Smooth muscle cell (in vitro differentiated cells): ENCODE data around the gene PPIF. TPM values are rescaled to one million over a fixed set of nuclear protein-coding genes. Genes with fewer than 3 reads are reported as not detected.
A peak's percentile ranks its signal among the peaks of the same experiment; 100 is the strongest.

Experiments
- DNase-seq: peaks from one replicate; lab custom pipeline; 2025; ENCODE audit not compliant: unreplicated experiment; lab: John Stamatoyannopoulos, UW
- H2AFZ ChIP-seq: fragments of 200-600 bp; sonication (generic); 2 replicates; pipeline ENCODE4 v1.6.0; 2016; ENCODE audit warnings: antibody characterized with exemption, low read depth, mild to moderate bottlenecking
- H3F3A ChIP-seq: fragments of 200-600 bp; sonication (generic); 2 replicates; pipeline ENCODE4 v1.6.0; 2017; ENCODE audit warnings: antibody characterized with exemption, low read depth
- H3K27ac ChIP-seq: fragments of 200-600 bp; sonication (generic); 2 replicates; pipeline ENCODE4 v1.5.1; 2016; ENCODE audit warnings: low read depth, mild to moderate bottlenecking
- H3K27me3 ChIP-seq: fragments of 200-600 bp; sonication (generic); 2 replicates; pipeline ENCODE4 v1.6.1; 2016; ENCODE audit warnings: low read depth, mild to moderate bottlenecking
- H3K36me3 ChIP-seq: fragments of 200-600 bp; sonication (generic); 2 replicates; pipeline ENCODE4 v1.5.1; 2016; ENCODE audit warnings: low read depth
- H3K4me1 ChIP-seq: fragments of 200-600 bp; sonication (generic); 2 replicates; pipeline ENCODE4 v1.5.1; 2016; ENCODE audit warnings: low read depth
- H3K4me2 ChIP-seq: fragments of 200-600 bp; sonication (generic); 2 replicates; pipeline ENCODE4 v1.6.0; 2016; ENCODE audit warnings: mild to moderate bottlenecking
- H3K4me3 ChIP-seq: fragments of 200-600 bp; sonication (generic); 2 replicates; pipeline ENCODE4 v1.5.1; 2016; ENCODE audit warnings: mild to moderate bottlenecking
- H3K79me2 ChIP-seq: fragments of 200-600 bp; sonication (generic); 2 replicates; pipeline ENCODE4 v1.6.0; 2016; ENCODE audit warnings: low read depth, mild to moderate bottlenecking
- H3K9ac ChIP-seq: fragments of 200-600 bp; sonication (generic); 2 replicates; pipeline ENCODE4 v1.6.0; 2016; ENCODE audit warnings: low read depth
- H3K9me3 ChIP-seq: fragments of 200-600 bp; sonication (generic); replicated peaks from 2 replicates; pipeline ENCODE4 v1.5.1; 2016; ENCODE audit warnings: low read depth
- H4K20me1 ChIP-seq: fragments of 200-600 bp; sonication (generic); 2 replicates; pipeline ENCODE4 v1.6.0; 2016; ENCODE audit warnings: low read depth
- WGBS: methylation state at CpG from one replicate; pipeline ENCODE4 v1.1.7; 2016; ENCODE audit warnings: low lambda C conversion rate; 5-methylcytosine and 5-hydroxymethylcytosine counted together
- polyA plus RNA-seq: library from polyadenylated mRNA; unstranded; fragments of >200 nt; fragmentation: Nextera tagmentation; extraction: Ambion mirVana; gene quantifications from 2 replicates; pipeline ENCODE4 v1.2.1, GENCODE V29; 2016
- total RNA-seq: library from RNA; depleted of rRNA; stranded (reverse); fragments of >200 nt; gene quantifications from 2 replicates; pipeline ENCODE4 v1.2.3, GENCODE V29; 2014
- TF ChIP-seq, protein P1 (sequence below): fragments of 200-600 bp; sonication (generic); IDR thresholded peaks from 2 replicates; pipeline ENCODE4 v1.5.1; 2017; ENCODE audit warnings: borderline replicate concordance, mild to moderate bottlenecking, antibody characterized with exemption; ENCODE audit not compliant: insufficient read depth, poor library complexity, severe bottlenecking

The PPIF gene
- total and polyA plus RNA-seq, 2 experiments from 2014 or later = 24.3 to 29.7 TPM

DNA sequence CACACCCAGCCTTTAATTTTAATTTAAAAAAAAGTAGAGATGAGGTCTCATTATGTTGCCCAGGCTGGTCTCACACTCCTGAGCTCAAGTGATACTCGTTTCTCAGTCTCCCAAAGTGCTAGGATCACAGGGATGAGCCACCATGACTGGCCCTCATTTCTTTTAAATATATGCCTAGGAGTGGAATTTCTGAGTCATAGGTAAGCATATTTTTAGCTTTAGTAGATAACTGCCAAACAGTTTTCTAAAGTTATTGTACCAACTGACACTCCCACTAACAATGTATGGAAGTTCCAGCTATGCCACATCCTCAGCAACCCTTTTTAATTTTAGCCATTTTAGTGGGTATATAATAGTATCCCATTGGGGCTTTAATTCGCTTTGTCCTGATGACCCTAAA, 13.8 kb upstream of the PPIF start:
- Histone ChIP-seq H3K4me2 (no peak overlapping the region), H3K9me3 (no peaks in the 10 kb centered on the region), H3K79me2 (no peaks in the 10 kb centered on the region), H3K9ac (peak overlapping the region; percentile 33), H3K36me3 (no peaks in the 10 kb centered on the region), H3F3A (no peaks in the 10 kb centered on the region), H2AFZ (no peak overlapping the region), H4K20me1 (no peaks in the 10 kb centered on the region), H3K27ac (peak overlapping the region; percentile 82), H3K4me3 (no peak overlapping the region), H3K4me1 (no peaks in the 10 kb centered on the region), H3K27me3 (no peaks in the 10 kb centered on the region)
- 65% methylated on average over 2 of the region's 2 CpGs for WGBS
- TF ChIP-seq, protein P1, sequence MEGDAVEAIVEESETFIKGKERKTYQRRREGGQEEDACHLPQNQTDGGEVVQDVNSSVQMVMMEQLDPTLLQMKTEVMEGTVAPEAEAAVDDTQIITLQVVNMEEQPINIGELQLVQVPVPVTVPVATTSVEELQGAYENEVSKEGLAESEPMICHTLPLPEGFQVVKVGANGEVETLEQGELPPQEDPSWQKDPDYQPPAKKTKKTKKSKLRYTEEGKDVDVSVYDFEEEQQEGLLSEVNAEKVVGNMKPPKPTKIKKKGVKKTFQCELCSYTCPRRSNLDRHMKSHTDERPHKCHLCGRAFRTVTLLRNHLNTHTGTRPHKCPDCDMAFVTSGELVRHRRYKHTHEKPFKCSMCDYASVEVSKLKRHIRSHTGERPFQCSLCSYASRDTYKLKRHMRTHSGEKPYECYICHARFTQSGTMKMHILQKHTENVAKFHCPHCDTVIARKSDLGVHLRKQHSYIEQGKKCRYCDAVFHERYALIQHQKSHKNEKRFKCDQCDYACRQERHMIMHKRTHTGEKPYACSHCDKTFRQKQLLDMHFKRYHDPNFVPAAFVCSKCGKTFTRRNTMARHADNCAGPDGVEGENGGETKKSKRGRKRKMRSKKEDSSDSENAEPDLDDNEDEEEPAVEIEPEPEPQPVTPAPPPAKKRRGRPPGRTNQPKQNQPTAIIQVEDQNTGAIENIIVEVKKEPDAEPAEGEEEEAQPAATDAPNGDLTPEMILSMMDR = no peak
- no peak for DNase-seq

DNA sequence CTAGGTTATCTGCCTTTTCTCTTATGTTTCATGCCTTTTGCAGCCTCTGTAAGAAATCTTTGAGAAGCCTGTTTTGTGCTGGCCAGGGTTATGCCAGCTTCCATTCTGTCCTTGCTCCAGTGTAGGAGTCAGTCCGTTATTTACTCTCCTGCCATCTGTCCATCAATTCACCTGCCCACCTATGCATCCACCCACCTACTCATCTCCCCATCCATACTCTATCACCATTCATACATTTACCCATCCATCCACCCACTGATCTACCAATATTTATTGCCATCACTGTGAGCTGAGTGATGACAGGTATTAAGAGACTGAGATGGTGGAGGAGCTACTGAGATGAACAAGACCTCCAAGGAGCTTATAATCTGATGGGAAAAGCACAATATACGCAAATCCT, 12.7 kb upstream of the PPIF start:
- DNase-seq = no peak
- Histone ChIP-seq H3K79me2 (no peaks in the 10 kb centered on the region), H3K27me3 (no peaks in the 10 kb centered on the region), H3K36me3 (no peaks in the 10 kb centered on the region), H3K9ac (no peak overlapping the region), H3K4me2 (no peak overlapping the region), H3K4me3 (no peak overlapping the region), H3F3A (no peaks in the 10 kb centered on the region), H3K9me3 (no peaks in the 10 kb centered on the region), H3K4me1 (no peaks in the 10 kb centered on the region), H4K20me1 (no peaks in the 10 kb centered on the region), H2AFZ (no peak overlapping the region), H3K27ac (no peak overlapping the region)
- 93% methylated on average over 2 of the region's 2 CpGs for WGBS
- TF ChIP-seq, protein P1 = no peak

DNA sequence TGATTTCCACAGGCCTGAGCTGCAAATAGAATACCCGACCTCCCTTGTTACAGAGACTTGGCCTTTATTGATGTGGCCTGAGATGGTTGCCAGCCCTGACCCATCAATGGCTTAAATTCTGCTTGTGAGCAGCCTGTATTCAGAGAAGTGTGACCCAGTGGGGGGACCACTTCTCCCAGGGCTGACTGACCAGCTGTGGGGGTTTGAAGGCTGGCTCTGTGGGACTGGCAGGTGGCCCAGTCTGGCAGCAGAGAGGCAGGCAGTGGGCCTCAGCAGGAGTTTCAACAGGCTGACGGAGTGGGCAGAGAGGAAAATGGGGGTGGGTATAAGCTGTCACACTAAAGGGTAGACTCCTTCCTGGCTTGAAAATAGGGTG, 12.2 kb upstream of the PPIF start:
- Histone ChIP-seq H3K4me3 (no peak overlapping the region), H3F3A (no peaks in the 10 kb centered on the region), H4K20me1 (no peaks in the 10 kb centered on the region), H3K4me1 (no peaks in the 10 kb centered on the region), H3K27ac (no peak overlapping the region), H3K27me3 (no peaks in the 10 kb centered on the region), H3K79me2 (no peaks in the 10 kb centered on the region), H2AFZ (no peak overlapping the region), H3K4me2 (no peak overlapping the region), H3K9me3 (no peaks in the 10 kb centered on the region), H3K9ac (no peak overlapping the region), H3K36me3 (no peaks in the 10 kb centered on the region)
- TF ChIP-seq, protein P1 = no peak
- 93% methylated on average over 2 of the region's 2 CpGs for WGBS
- DNase-seq = no peak

DNA sequence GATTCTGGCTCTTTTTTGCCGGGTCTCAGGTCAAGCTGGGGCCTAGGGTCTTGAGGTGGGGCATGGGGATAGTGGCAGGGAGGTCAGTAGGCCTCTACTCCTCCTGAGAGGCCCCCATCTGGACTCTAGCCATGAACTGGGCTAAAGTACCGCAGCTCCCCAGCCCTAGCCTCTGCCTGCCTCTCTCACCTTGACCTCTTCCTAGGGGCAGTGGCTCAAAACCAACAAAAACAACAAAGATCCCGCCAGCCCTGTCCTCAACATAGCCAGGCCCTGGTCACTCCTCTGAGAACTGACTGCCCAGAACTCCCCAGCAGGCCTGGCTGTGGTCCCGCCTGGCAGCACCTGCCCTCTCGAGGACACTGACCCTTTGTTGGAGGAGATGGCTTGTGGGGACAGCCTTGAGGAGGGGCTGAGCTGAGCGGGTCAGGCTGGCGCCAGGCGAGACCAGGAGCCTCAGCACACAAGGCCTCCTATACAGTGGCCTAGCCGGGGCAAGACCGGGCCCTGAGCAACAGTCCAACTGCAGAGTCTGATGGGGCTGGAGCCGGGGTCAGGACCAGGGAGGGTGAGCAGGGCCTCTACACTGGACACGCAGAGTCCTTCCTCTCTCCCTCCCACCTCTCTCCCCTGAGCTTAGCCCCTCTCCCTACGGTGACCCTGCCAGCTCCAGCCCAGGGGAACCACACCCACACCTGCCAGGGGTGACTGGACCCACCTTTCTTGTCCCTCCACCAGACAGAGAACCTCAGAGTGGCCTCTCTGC, 11.6 kb upstream of the PPIF start:
- Histone ChIP-seq H2AFZ (no peak overlapping the region), H3K36me3 (no peaks in the 10 kb centered on the region), H3K4me1 (no peaks in the 10 kb centered on the region), H3K4me2 (no peak overlapping the region), H3K27me3 (no peaks in the 10 kb centered on the region), H3K79me2 (no peaks in the 10 kb centered on the region), H3K4me3 (no peak overlapping the region), H3F3A (no peaks in the 10 kb centered on the region), H4K20me1 (no peaks in the 10 kb centered on the region), H3K9ac (no peak overlapping the region), H3K9me3 (no peaks in the 10 kb centered on the region), H3K27ac (no peak overlapping the region)
- TF ChIP-seq, protein P1 = no peak
- no peak for DNase-seq
- 90% methylated on average over 13 of the region's 13 CpGs for WGBS
